GM06990 (cell line): ENCODE results near the gene MYOM3.

ENCODE experiments used
- DNase-seq: peaks from one replicate; pipeline ENCODE4 v3.0.0-alpha.2; 2011; ENCODE audit not compliant: insufficient read length; ENCODE audit errors: extremely low read depth
- H3K27me3 ChIP-seq: replicated peaks from 2 replicates; pipeline ENCODE4 v1.6.0; 2011; ENCODE audit warnings: low read length; ENCODE audit not compliant: control insufficient read depth, insufficient read depth
- H3K36me3 ChIP-seq: 2 replicates; pipeline ENCODE4 v1.5.1; 2011; ENCODE audit warnings: low read length; ENCODE audit not compliant: control insufficient read depth, insufficient read depth
- H3K4me3 ChIP-seq: replicated peaks from 2 replicates; pipeline ENCODE4 v1.5.1; 2011; ENCODE audit warnings: low read depth, mild to moderate bottlenecking, control low read depth, low read length
- CTCF ChIP-seq: IDR thresholded peaks from 2 replicates; pipeline ENCODE4 v1.5.1; 2011; ENCODE audit warnings: low read length, control low read depth, mild to moderate bottlenecking, inconsistent platforms; ENCODE audit not compliant: insufficient read depth, poor library complexity, severe bottlenecking

MYOM3 gene

GRCh38 chr1:24060482-24060881 is 51.5 kb downstream of the MYOM3 start:
- H3K27me3 ChIP-seq, result no peaks in the 10 kb centered on the region; the same call in none of the 2 replicates
- TF ChIP-seq CTCF, result no peak
- DNase-seq, result no peak
- no peaks in the 10 kb centered on the region for H3K36me3 ChIP-seq
- no peak overlapping the region for H3K4me3 ChIP-seq

GRCh38 chr1:24058671-24059455 is 53.1 kb downstream of the MYOM3 start:
- no peak for DNase-seq
- no peak for TF ChIP-seq CTCF
- Histone ChIP-seq H3K27me3 (no peaks in the 10 kb centered on the region; the same call in 1 of the 2 replicates), H3K36me3 (no peaks in the 10 kb centered on the region), H3K4me3 (no peak overlapping the region)

GRCh38 chr1:24057171-24057570 is 54.8 kb downstream of the MYOM3 start:
- DNase-seq, result no peak
- TF ChIP-seq CTCF, result no peak
- H3K4me3 ChIP-seq, result no peak overlapping the region
- H3K36me3 ChIP-seq, result no peaks in the 10 kb centered on the region
- H3K27me3 ChIP-seq, result no peaks in the 10 kb centered on the region; the same call in 1 of the 2 replicates

- no peaks in the 10 kb centered on the region for H3K36me3 ChIP-seq
- no peak overlapping the region for H3K4me3 ChIP-seq
- no peaks in the 10 kb centered on the region; the same call in 1 of the 2 replicates for H3K27me3 ChIP-seq
- TF ChIP-seq CTCF, result no peak
- DNase-seq, result no peak
Observed at GRCh38 chr1:24055681-24056080, 56.3 kb downstream of the MYOM3 start.

- no peak for DNase-seq
- H3K27me3 ChIP-seq, result no peaks in the 10 kb centered on the region; the same call in 1 of the 2 replicates
Observed at GRCh38 chr1:24052220-24052619, 59.7 kb downstream of the MYOM3 start.

More at GRCh38 chr1:24052220-24052619, 59.7 kb downstream of the MYOM3 start:
- H3K36me3 ChIP-seq, result no peaks in the 10 kb centered on the region
- no peak for TF ChIP-seq CTCF
- no peak overlapping the region for H3K4me3 ChIP-seq
